Stimulated activated CD8-positive, alpha-beta memory T cell treated with anti-CD3 and anti-CD28 coated beads, Interleukin-7, amount 100 ng/mL, for 48 hours (primary cell): ENCODE results near the gene SLC4A1.

ENCODE experiments used
- DNase-seq, 2 donors: peaks; one replicate each; pipeline ENCODE4 v3.0.0-alpha.2; 2020; ENCODE audit warnings: low read depth in 1 of 2; ENCODE audit errors: extremely low read depth in 1 of 2

SLC4A1 gene

DNA sequence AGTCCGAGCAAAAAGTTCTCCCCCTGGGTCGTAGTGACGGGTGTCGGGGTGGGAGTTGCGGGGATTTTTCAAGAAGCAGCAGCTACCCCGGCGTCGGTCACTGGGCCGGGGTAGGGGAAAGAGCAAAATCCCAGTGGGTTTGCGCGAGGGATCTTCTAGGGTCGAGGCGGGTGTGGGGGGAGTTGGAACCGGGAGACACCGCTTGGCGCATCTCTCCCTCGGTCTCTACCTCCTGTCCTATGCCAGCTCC lies 46.1 kb downstream of the SLC4A1 start:
- no peak for DNase-seq

DNA sequence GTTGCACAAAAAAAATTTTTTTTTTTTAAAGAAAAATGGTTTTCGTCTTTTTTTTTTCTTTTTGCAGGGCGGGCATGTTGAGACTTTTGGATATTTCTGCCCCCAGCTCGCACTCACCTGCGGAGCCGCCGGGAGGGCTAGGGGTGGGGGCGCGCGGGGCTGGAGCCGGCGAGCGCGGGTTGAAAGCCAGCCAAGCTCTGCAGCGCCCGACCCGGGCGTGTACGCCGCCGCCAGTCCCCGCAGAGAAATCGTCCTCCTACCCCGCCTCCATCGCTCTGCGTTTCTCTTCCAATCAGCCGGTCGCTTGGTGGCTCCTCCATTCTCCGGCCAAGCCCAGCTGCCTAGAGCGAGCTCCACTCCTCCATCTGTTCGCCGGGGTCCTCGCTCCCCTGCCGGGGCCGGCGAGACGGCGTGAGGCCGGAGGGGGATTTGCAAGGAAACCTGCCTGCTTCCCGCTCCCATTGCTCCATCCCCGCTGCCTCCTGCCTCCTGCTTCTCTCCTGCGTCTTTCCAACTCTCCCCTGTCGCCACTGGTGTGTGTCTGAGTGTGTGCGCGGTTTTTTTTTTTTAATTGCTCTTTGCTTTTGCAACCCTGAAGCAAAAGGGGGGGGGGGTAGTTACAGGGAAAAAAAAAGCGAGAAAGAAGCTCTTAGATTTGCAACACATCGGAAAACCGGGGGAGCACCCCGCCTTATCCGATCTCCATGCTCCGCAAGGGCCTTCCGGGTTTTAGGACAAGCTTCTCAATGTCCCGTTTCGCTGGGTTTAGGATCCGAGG lies 46.7 kb downstream of the SLC4A1 start:
- DNase-seq, result no peak

DNA sequence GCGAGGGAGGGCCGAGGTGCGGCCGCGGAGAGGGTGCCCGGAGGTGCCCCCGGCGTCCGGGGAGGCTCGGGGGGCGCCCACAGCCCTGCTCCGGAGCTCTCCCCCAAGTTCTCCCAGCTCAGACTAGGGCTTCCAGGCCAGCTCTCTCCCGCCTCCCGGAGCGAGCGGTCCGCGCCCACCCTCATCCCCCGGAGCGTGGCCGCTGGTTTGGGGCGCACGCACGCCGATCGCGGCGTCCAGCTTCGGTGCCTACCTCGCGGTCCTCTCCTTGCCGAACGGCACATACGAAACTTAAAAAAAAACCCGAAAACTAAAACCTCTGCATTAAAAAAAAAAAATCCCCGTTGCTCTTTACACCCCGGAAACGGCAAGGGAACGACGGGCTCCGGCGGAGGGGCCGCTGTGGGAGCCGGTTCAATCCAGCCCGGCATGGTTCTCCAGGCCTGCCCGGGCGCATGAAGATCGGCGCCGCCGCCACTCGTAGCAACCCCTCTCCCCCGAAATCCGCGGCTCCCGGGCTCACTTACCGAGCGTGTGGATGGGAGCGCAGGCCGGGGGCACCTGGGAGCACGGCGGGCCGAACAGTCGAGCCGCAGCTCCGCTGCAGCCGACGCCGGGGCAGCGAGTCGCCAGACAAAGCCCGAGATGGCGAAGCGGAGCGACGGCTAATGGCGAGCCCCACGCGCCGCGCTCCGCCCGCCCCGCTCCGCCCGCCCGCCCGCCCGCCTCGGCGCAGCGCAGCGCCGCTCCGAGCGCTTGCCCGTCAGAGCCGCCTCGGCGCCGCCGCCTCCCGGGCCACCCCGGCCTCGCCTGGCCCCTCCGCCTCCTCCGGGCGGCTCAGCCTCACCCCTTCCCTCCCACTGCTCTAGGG lies 47.5 kb downstream of the SLC4A1 start:
- DNase-seq, result no peak

GRCh38 chr17:44219616-44220212 lies 48.2 kb downstream of the SLC4A1 start, which contains the start of gene UBTF:
TSS of gene UBTF (minus strand) at chr17:44219675. CDS start at chr17:44218229, 1,446 bp downstream.
- peak in 1 of 2 donors; percentile 45 for DNase-seq

DNA sequence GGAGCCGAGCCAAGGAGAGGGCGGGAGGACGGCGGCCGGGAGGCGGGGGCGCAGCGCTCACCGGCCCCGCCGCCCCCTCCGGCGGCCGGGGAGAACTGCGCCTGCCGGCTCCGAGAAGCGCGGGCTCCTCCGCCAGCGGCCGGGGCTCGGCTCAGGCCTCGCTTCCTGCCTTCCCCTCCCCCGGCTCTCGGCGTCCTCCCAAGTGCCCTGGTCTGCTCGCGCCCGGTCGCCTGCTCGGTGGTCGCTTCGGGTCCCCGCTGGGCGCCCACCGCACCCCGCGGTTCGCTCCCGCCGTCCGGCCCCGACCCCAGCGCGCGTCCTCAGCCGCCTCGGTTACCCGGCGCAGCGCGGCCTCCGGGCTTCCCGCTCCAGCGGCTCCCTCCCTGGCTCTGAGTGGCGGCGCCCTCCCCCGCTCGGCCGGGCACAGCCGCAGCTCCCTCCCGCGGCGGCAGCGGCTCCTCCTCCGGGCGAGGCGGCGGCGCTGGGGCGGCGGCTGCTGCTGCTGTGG lies 48.8 kb downstream of the SLC4A1 start:
- DNase-seq, result peak in 1 of 2 donors; percentile 60

DNA sequence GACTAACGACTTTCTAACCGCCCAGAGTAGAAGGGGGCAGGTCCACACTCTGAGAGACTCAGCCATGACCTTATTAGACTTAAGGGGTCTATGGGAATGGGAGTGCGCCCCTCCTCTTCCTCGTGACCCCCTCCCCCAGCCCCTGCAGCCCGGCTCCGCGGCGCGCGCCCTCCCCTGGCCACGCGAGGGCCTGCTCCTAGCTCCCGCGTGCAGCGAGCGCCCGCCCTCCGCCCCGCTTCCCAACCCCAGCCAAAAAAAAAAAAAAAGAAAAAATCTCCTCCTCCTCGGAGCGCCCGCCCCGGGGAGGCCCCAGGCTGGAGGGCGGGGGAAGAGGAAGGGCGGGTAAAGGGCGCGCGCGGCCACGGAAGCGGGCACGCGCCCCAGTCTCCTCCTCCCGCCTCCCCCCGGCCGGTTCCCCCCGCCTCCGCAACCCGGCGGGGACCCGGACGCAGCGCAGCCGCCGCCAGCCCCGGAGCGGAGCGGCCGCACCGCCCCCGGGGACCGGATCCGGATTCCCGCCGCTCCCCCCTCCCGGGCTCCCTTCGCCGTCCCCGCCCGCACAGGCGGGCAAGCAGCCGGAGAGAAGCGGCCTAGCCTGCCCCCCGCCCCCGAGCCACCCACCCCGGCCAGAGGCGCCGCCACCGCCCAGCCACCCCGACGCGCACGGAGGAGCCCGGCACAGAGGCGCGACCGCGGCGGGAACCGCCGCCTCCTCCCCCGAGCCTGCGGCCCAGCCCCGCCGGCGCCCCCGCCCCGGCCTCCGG lies 49.4 kb downstream of the SLC4A1 start:
- peak; percentile 75 to 76 for DNase-seq

DNA sequence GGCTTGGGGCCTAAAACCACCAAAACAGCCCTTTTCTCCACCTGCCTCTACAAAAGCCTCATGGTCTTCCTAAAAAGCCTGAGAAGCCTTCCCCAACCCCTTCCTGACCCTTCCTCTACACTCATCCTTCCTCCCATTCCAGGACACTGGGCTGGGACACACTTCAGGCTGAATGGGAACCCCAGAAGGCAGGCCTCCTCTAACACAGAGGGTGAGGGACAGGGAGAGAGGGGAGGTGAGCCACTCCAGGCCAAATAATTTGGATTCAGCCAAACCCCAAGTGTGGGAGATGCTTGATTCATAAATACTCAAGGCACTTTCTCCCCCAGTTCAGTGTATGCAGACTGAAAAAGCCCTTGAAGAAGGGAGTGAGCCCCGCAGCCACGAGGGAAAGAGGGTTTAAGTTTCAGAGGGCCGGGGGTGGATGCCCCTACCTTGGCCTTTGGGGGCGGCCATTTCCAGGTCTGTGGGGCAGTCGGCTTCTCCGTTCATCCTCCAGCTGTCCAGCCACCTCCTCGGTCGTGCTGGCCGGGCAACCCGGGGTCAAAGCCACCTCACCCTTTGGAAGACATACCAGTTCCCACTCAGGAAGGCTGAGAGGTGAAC lies 50.1 kb downstream of the SLC4A1 start:
- DNase-seq, result no peak

DNA sequence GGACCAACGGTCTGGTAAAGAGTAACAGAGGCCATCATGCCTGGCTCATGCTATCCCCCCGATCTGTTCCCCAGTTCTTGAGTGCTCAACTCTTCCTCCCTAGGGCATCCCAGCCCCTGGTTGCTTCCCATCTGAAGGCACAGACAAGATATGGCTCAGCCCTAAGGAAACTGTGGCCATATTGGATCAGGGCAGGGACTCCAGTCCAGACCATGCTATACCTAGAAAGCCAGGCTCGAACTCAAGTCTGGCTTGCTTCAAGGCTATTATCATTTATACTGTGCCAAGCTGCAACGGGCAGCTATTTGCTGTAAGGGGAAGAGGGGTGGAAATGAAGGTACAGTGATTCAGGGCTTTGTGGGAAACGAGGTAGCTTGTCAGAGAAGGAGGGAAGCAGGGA lies 51.2 kb downstream of the SLC4A1 start:
- no peak for DNase-seq

DNA sequence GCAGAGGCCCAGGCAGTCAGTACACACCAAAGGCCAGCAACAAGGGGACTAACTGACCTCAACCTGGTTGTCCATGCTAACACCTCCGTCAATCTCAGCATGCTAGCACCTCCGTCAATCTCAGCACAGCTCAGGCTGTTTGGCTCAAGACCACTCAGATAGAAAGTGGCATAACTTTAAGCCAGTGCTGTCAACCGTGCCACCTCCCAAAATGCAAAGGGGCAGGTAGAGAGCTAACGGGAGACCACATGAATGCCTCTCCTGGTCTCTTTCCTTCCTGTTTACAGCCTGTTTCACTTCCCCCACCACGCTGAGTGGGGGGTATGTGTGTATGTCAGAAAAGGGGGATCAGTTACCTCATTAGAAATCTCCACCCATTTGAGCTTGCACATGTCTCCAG lies 51.8 kb downstream of the SLC4A1 start:
- DNase-seq, result no peak

GRCh38 chr17:44214896-44215295 lies 53.0 kb downstream of the SLC4A1 start:
- no peak for DNase-seq

DNA sequence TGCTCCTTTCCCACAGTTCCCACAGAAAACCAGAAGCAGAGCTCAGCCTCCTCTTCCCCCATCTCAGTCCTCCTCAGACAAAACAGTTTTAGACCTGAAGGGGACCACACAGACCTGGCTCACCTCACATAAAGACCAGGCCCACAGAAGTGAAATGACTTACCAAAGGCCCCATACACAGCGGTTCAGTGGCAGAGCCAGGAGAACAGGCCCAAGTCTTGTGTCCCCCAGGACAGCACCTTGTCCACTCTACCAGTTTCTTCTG lies 53.8 kb downstream of the SLC4A1 start:
- DNase-seq, result no peak

GRCh38 chr17:44213403-44214229 lies 54.3 kb downstream of the SLC4A1 start:
- DNase-seq, result no peak

DNA sequence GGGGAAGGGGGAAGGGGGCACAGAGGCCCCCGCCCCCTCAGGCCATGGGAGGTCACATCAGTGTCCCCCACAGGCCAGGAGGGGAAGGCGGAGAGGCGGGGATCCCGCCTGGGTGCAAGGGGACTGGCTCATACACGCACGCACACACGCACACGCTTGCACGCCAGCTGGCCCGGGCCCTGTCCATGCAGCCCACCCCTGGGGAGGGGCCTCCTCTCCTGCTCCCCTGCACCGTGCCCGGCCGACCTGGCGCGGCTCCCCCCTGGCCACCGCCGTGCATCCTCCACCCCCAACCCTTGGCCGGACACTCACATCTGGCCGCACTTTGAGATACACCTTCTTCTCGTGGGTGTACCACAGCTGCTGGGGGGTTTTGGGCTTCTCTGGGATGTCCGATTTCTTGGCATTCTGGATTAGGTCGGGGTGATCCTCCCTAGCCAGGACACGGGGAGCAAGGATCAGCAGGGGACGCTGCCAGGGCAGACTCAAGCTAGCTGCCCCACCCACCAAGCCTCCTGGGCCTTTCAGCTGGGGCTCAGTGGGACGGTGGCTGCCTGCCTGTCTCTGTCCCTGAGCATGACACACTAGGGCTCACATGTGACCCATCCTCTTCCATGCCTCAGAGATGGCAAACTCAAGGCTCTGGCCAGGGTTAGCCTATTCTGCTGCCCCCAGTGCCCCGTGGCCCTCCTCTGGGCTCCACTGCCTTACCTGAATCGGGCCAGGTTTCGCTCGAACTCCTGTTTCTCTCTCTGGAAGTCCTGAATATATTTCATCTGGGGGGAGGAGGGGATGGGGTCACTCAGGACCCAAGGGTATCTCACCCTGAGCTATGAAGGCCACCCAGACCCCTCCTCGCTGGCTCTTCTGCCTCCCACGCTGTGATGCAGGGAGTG lies 55.2 kb downstream of the SLC4A1 start:
- no peak for DNase-seq

- DNase-seq, result no peak
Observed at GRCh38 chr17:44211281-44212265, 56.4 kb downstream of the SLC4A1 start.

DNA sequence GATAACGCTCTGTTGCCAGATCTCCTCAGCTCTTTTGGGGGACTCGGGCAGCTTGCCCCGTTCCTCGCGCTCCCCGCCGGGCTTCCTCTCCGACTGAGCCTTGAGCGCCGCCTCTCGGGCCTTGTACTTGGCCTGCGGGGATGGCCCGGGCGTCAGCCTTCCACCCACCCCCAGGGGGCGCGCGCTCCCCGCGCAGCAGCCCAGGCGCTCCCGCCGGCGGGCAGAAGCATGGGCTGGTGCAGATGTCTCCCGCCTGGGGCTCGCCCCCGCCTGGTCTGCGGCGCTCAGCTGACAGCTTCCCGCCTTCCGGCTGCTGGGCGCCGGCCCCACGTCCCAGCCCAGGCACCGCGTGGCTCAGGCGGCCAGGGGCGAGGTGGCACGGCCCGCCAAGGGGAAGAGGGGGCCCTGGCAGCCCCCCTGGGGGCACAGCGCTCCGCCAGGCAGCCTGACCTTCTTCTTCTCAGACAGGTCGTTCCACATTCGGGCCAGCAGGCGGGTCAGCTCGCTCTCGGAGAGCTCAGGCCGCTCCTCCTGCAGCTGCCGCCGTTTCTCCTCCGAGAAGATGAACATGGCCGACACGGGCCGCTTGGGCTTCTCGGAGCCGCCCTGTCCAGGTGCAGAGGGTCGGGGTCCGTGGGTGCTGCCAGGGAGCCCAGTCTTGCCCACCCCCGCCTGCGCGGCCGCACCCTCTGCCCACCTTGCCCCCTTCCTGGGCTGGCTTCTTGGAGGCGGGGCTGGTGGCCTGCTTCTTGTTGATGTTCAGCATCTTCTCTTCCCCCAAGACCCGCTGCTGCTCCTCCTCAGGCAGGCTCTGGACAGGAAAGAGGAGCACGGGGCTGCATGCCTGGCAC lies 57.4 kb downstream of the SLC4A1 start:
- DNase-seq, result peak; percentile 80 to 86

GRCh38 chr17:44209786-44210341 lies 58.1 kb downstream of the SLC4A1 start:
- DNase-seq, result no peak
